NCI-H69 (cell line): ENCODE results near the gene ABHD3.
A peak's percentile ranks its signal among the peaks of the same experiment; 100 is the strongest.
"Not testable (repeated sequence)": the region's sequence is repeated elsewhere in the genome, so short reads cannot be mapped to it uniquely, and the experiment has no call there.

Experiments used
- DNase-seq: peaks from one replicate; lab custom pipeline; 2025; lab: John Stamatoyannopoulos, UW

Gene ABHD3

GRCh38 chr18:21704603-21705364, at the start of gene ABHD3:
ABHD3 (minus strand) TSS chr18:21704774; CDS start chr18:21704665, 109 bp downstream.
- DNase-seq, result peak; percentile 99

GRCh38 chr18:21747764-21748693, 43.5 kb upstream of the ABHD3 start:
- peak; percentile 92 for DNase-seq

- peak; percentile 79 for DNase-seq
Measured at GRCh38 chr18:21747268-21747667, 42.7 kb upstream of the ABHD3 start.

- peak; percentile 50 for DNase-seq
Measured at GRCh38 chr18:21745231-21745630, 40.7 kb upstream of the ABHD3 start.

- DNase-seq, result no peak
Measured at GRCh38 chr18:21743166-21743832, 38.7 kb upstream of the ABHD3 start.

GRCh38 chr18:21742315-21742687, 37.7 kb upstream of the ABHD3 start:
- peak; percentile 58 for DNase-seq

- DNase-seq, result peak; percentile 87
Measured at GRCh38 chr18:21741562-21742314, 37.2 kb upstream of the ABHD3 start.

- no peak for DNase-seq
Measured at GRCh38 chr18:21741312-21741561, 36.7 kb upstream of the ABHD3 start.

- peak; percentile 100 for DNase-seq
Measured at GRCh38 chr18:21740538-21741311, 36.2 kb upstream of the ABHD3 start, which contains the start of gene MIB1. MIB1 (plus strand) TSS chr18:21740792; CDS start chr18:21741584, 792 bp downstream.

- peak; percentile 54 for DNase-seq
Measured at GRCh38 chr18:21739604-21740537, 35.3 kb upstream of the ABHD3 start.

GRCh38 chr18:21736926-21737325, 32.4 kb upstream of the ABHD3 start:
- not testable (repeated sequence) for DNase-seq

- DNase-seq, result peak; percentile 80
Measured at GRCh38 chr18:21735452-21736015, 31.0 kb upstream of the ABHD3 start.

- DNase-seq, result no peak
Measured at GRCh38 chr18:21733011-21733410, 28.4 kb upstream of the ABHD3 start.

GRCh38 chr18:21727702-21728101, 23.1 kb upstream of the ABHD3 start:
- no peak for DNase-seq

- DNase-seq, result no peak
Measured at GRCh38 chr18:21725201-21725600, 20.6 kb upstream of the ABHD3 start.

GRCh38 chr18:21722687-21723086, 18.1 kb upstream of the ABHD3 start:
- DNase-seq, result no peak

GRCh38 chr18:21714474-21714873, 9.9 kb upstream of the ABHD3 start:
- no peak for DNase-seq

GRCh38 chr18:21707130-21707529, 2.6 kb upstream of the ABHD3 start:
- not testable (repeated sequence) for DNase-seq

- DNase-seq, result no peak
Measured at GRCh38 chr18:21706386-21706865, 1.9 kb upstream of the ABHD3 start.
